CD8-positive, alpha-beta memory T cell (primary cell): Measurements from ENCODE around the gene STK32C. TPM values are rescaled to one million over a fixed set of nuclear protein-coding genes. Genes with fewer than 3 reads are reported as not detected.

ENCODE experiments used
- CTCF ChIA-PET: fragments of 350-600 bp; sonication (Branson Sonifier 250); formaldehyde crosslinking; loops from one replicate; lab custom pipeline; 2021; ENCODE audit warnings: antibody characterized with exemption; lab: Charles Lee
- POLR2A ChIA-PET: fragments of 350-600 bp; sonication (Branson Sonifier 250); formaldehyde crosslinking; loops from one replicate; lab custom pipeline; 2021; ENCODE audit warnings: antibody characterized with exemption; lab: Charles Lee
- DNase-seq, 5 donors: peaks; one replicate each; pipeline versions ENCODE4 v3.0.0 to v3.0.0-alpha.2; 2020 to 2022; ENCODE audit warnings: mixed read lengths in 1 of 5
- H3K27ac ChIP-seq: one replicate; pipeline ENCODE4 v1.7.0; 2013; ENCODE audit warnings: low read depth, mild to moderate bottlenecking, low read length, moderate library complexity
- H3K27me3 ChIP-seq: 2 replicates; pipeline ENCODE4 v1.7.0; 2013; ENCODE audit warnings: low read length, mild to moderate bottlenecking; ENCODE audit not compliant: insufficient read depth, poor library complexity, severe bottlenecking
- H3K36me3 ChIP-seq: 2 replicates; pipeline ENCODE4 v1.7.0; 2013; ENCODE audit warnings: mild to moderate bottlenecking, low read length, moderate library complexity; ENCODE audit not compliant: insufficient read depth
- H3K4me1 ChIP-seq: 2 replicates; pipeline ENCODE4 v1.7.0; 2013; ENCODE audit warnings: mild to moderate bottlenecking, low read length, moderate library complexity; ENCODE audit not compliant: insufficient read depth
- H3K4me3 ChIP-seq: 2 replicates; pipeline ENCODE4 v1.7.0; 2013; ENCODE audit warnings: mild to moderate bottlenecking, low read length
- H3K9me3 ChIP-seq: 2 replicates; pipeline ENCODE4 v1.7.0; 2013; ENCODE audit warnings: mild to moderate bottlenecking, low read length
- H3K27ac Mint-ChIP-seq, 8 donors: one replicate each; pipeline ENCODE4 v1.8.0; 2020 to 2021; ENCODE audit warnings: mixed read lengths in 8 of 8, mild to moderate bottlenecking in 6 of 8, inconsistent platforms in 3 of 8, moderate library complexity in 3 of 8
- H3K27me3 Mint-ChIP-seq, 2 donors: one replicate each; pipeline ENCODE4 v1.8.0; 2020 to 2021; ENCODE audit warnings: mixed read lengths in 2 of 2, mild to moderate bottlenecking in 1 of 2, moderate library complexity in 1 of 2
- H3K36me3 Mint-ChIP-seq, 3 donors: one replicate each; pipeline ENCODE4 v1.8.0; 2020 to 2021; ENCODE audit warnings: mixed read lengths in 3 of 3, inconsistent platforms in 1 of 3, mild to moderate bottlenecking in 1 of 3
- H3K4me1 Mint-ChIP-seq, 3 donors: one replicate each; pipeline ENCODE4 v1.8.0; 2020 to 2021; ENCODE audit warnings: mixed read lengths in 3 of 3, inconsistent platforms in 1 of 3, mild to moderate bottlenecking in 1 of 3
- H3K4me3 Mint-ChIP-seq, 7 donors: one replicate each; pipeline ENCODE4 v1.8.0; 2020 to 2021; ENCODE audit warnings: mixed read lengths in 7 of 7, mild to moderate bottlenecking in 6 of 7, moderate library complexity in 4 of 7, inconsistent platforms in 2 of 7
- H3K9me3 Mint-ChIP-seq, 5 donors: one replicate each; pipeline ENCODE4 v1.8.0; 2020 to 2022; ENCODE audit warnings: mixed read lengths in 5 of 5, mild to moderate bottlenecking in 3 of 5, moderate library complexity in 2 of 5, inconsistent platforms in 1 of 5
- polyA plus RNA-seq: library from polyadenylated mRNA; unstranded; fragments of 300-500 nt; fragmentation: Illumina TruSeq; gene quantifications from one replicate; pipeline ENCODE4 v1.2.3, GENCODE V29; 2021
- total RNA-seq, 2 experiments: library from RNA; stranded (reverse); gene quantifications; one replicate each; pipeline ENCODE4 v1.2.3, GENCODE V29; 2021

Gene STK32C
- total and polyA plus RNA-seq, 3 experiments from 2014 or later = 8.5 to 14.9 (median 14.0) TPM

DNA sequence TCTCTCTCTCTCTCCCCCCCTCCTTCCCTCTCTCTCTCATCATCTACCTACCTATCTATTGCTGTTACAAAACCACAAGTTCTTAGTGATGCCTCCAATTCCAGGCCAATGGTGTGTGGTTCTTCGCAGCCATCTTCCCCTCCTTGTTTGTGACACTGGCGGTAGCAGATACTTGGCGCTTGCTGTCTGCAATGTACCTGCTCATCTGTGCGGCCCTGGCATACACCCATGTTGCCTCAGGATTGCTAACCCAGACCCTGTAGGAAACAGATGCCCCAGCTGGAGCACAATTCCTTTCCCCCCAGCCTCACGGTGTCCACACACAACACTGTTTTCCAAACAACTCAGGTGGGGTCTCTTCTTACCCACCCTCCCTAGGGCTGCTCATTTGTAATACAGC, 134.6 kb downstream of the STK32C start:
- Mint-ChIP-seq H3K4me3 (no peak overlapping the region), H3K36me3 (no peaks in the 10 kb centered on the region), H3K9me3 (no peaks in the 10 kb centered on the region), H3K27me3 (peaks cover 14 to 27% of the 10 kb centered on the region in 2 donors), H3K4me1 (peaks cover 0 to 5% (median 2%) of the 10 kb centered on the region in 3 donors), H3K27ac (peak overlapping the region in 4 of 8 donors; percentile 47 to 84 (median 72))
- H3K27ac ChIP-seq = no peak overlapping the region
- DNase-seq = peak in 1 of 5 donors; percentile 3
- H3K27me3 ChIP-seq = no peaks in the 10 kb centered on the region
- H3K9me3 ChIP-seq = no peaks in the 10 kb centered on the region
- H3K4me3 ChIP-seq = no peak overlapping the region
- H3K36me3 ChIP-seq = no peaks in the 10 kb centered on the region
- POLR2A ChIA-PET = no interaction called here
- CTCF ChIA-PET = no interaction called here
- no peaks in the 10 kb centered on the region for H3K4me1 ChIP-seq

- Mint-ChIP-seq H3K9me3 (no peaks in the 10 kb centered on the region), H3K36me3 (no peaks in the 10 kb centered on the region), H3K4me3 (no peak overlapping the region), H3K27ac (peak overlapping the region in 1 of 8 donors; percentile 84), H3K4me1 (peaks cover 0 to 5% (median 2%) of the 10 kb centered on the region in 3 donors), H3K27me3 (peaks cover 9 to 19% of the 10 kb centered on the region in 2 donors)
- Histone ChIP-seq H3K36me3 (no peaks in the 10 kb centered on the region), H3K4me3 (no peak overlapping the region), H3K4me1 (no peaks in the 10 kb centered on the region), H3K27me3 (no peaks in the 10 kb centered on the region), H3K27ac (no peak overlapping the region), H3K9me3 (no peaks in the 10 kb centered on the region)
- peak in 1 of 5 donors; percentile 8 for DNase-seq
- POLR2A ChIA-PET = no interaction called here
- CTCF ChIA-PET = no interaction called here
These were observed 135.4 kb downstream of the STK32C start for GRCh38 chr10:132172091-132173066.

DNA sequence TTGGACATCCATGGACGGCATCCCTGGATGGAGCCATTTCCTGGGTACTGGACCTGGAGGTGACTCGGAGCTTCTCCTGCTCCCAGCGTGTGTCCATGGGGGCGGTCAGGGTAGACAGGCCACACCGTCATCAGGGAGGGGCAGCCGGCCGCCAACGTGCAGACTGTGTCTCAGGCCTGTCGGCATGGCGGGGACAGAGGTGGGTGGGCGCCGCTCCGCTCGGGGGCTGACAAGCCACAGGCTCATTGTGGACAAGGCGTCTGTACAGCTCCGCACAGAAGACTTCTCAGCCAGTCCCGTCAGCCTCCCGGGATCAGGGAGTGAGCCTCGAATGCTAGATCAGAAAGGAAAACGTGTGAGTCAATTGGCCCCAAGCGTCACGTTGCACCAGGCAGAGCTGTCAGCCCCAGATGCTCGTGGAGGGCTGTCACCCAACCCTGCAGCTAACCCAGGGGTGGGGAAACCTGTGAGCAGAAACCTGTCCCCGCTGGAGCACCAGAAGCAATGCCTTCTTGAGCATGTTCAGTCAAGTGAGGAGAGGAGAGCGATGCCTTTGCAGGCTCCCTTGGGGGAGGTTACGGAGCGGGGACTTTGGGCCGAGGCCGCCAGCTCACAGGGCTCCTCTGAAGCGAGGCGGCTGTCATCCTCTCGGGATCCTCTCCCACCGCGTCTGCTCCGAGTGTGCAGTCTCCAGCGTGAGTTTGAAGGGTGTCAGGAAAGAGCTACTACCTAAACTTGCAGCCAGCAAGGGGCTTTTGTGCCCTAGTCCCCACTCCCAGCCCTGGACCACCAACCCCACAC, 137.0 kb downstream of the STK32C start:
- Histone ChIP-seq H3K36me3 (no peaks in the 10 kb centered on the region), H3K4me1 (no peaks in the 10 kb centered on the region), H3K4me3 (no peak overlapping the region), H3K27ac (no peak overlapping the region), H3K9me3 (no peaks in the 10 kb centered on the region), H3K27me3 (no peaks in the 10 kb centered on the region)
- H3K27me3 Mint-ChIP-seq = peaks cover 3 to 14% of the 10 kb centered on the region in 2 donors
- H3K27ac Mint-ChIP-seq = peak overlapping the region in 1 of 8 donors; percentile 77
- no peak overlapping the region for H3K4me3 Mint-ChIP-seq
- peak in 1 of 5 donors; percentile 42 for DNase-seq
- CTCF ChIA-PET = no interaction called here
- H3K4me1 Mint-ChIP-seq = no peaks in the 10 kb centered on the region
- H3K9me3 Mint-ChIP-seq = no peaks in the 10 kb centered on the region
- H3K36me3 Mint-ChIP-seq = no peaks in the 10 kb centered on the region
- POLR2A ChIA-PET = no interaction called here

DNA sequence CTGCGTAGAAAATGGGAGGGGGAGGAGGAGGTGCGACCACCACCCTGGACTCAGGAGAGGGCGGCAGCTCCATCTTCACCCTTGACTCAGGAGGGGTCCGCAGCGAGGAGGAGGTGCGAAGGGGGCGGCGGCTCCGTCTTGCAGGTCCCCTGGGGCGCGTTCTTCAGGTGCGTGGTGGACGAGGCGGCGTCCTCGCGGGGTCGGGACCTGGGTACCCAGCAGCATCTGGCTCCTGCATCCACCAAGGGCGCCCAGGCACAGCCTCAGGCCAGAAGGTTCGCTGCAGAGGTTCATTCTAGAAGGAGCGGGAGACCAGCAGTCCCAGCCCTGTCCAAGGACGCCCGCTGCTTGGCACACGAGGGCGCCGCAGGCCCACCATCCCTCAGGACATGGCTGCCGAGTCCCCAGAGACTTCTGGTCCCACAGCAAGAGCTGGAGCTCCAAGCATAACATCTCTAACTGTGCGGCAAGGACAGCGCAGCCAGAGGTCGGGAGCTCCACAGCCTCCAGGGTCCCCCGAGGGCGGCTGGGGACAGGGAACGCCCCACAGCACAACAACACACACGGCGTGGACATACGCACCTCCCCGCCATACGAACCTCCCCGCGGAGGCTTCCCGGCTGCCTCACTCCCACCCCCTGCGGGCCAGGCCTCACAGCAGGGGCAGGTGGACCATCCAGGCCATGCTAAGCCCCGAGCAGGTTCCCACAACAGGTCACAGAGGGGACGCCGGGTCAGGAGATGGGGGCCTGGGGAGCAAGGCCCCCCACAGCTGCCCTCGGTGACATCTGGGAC, 137.8 kb downstream of the STK32C start:
- no peaks in the 10 kb centered on the region for H3K9me3 Mint-ChIP-seq
- Histone ChIP-seq H3K4me1 (no peaks in the 10 kb centered on the region), H3K4me3 (no peak overlapping the region), H3K27ac (no peak overlapping the region), H3K27me3 (no peaks in the 10 kb centered on the region), H3K9me3 (no peaks in the 10 kb centered on the region), H3K36me3 (no peaks in the 10 kb centered on the region)
- no peak overlapping the region for H3K4me3 Mint-ChIP-seq
- H3K36me3 Mint-ChIP-seq = no peaks in the 10 kb centered on the region
- H3K27me3 Mint-ChIP-seq = peaks cover 1 to 14% of the 10 kb centered on the region in 2 donors
- no peaks in the 10 kb centered on the region for H3K4me1 Mint-ChIP-seq
- no peak for DNase-seq
- ChIA-PET POLR2A (no interaction called here), CTCF (no interaction called here)
- no peak overlapping the region for H3K27ac Mint-ChIP-seq

GRCh38 chr10:132169031-132169765, 138.6 kb downstream of the STK32C start:
- H3K4me1 Mint-ChIP-seq = peaks cover 0 to 5% (median 3%) of the 10 kb centered on the region in 3 donors
- Histone ChIP-seq H3K27ac (no peak overlapping the region), H3K36me3 (no peaks in the 10 kb centered on the region), H3K27me3 (no peaks in the 10 kb centered on the region), H3K9me3 (no peaks in the 10 kb centered on the region), H3K4me3 (no peak overlapping the region), H3K4me1 (no peaks in the 10 kb centered on the region)
- H3K27me3 Mint-ChIP-seq = peaks cover 1 to 14% of the 10 kb centered on the region in 2 donors
- no peak overlapping the region for H3K27ac Mint-ChIP-seq
- CTCF ChIA-PET = no interaction called here
- no peaks in the 10 kb centered on the region for H3K36me3 Mint-ChIP-seq
- POLR2A ChIA-PET = no interaction called here
- no peaks in the 10 kb centered on the region for H3K9me3 Mint-ChIP-seq
- DNase-seq = no peak
- no peak overlapping the region for H3K4me3 Mint-ChIP-seq

DNA sequence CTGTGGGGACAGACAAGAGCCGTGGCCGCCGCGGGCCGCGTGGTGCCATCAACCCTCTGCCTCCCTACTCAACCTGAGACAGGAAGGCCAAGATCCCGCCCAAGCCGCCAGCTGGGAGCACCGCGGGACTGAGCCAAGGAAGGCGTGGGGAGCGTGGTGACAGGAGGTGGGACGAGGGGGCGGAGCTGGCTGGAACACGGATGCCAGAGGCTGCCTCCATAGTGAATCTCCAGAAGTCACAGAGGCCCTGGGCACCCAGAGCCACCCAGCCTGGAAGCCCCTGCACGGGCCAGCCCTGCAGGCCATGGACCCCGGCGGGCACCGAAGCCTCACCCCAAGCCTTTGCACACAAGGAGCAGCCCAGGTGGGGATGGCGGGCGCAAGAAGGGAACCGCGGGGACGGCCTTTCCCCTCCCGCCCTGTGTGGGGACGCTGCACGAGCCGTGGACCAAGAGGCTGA, 139.1 kb downstream of the STK32C start:
- Histone ChIP-seq H3K4me1 (no peaks in the 10 kb centered on the region), H3K27me3 (no peaks in the 10 kb centered on the region), H3K27ac (no peak overlapping the region), H3K36me3 (no peaks in the 10 kb centered on the region), H3K9me3 (no peaks in the 10 kb centered on the region), H3K4me3 (no peak overlapping the region)
- H3K4me1 Mint-ChIP-seq = peaks cover 0 to 5% (median 5%) of the 10 kb centered on the region in 3 donors
- CTCF ChIA-PET = no interaction called here
- H3K27me3 Mint-ChIP-seq = peaks cover 1 to 14% of the 10 kb centered on the region in 2 donors
- no peaks in the 10 kb centered on the region for H3K36me3 Mint-ChIP-seq
- H3K9me3 Mint-ChIP-seq = no peaks in the 10 kb centered on the region
- H3K27ac Mint-ChIP-seq = no peak overlapping the region
- DNase-seq = no peak
- H3K4me3 Mint-ChIP-seq = no peak overlapping the region
- POLR2A ChIA-PET = no interaction called here

- Mint-ChIP-seq H3K36me3 (no peaks in the 10 kb centered on the region), H3K9me3 (no peaks in the 10 kb centered on the region), H3K27ac (no peak overlapping the region), H3K4me1 (peaks cover 0 to 11% (median 5%) of the 10 kb centered on the region in 3 donors), H3K4me3 (no peak overlapping the region), H3K27me3 (peaks cover 1 to 14% of the 10 kb centered on the region in 2 donors)
- H3K9me3 ChIP-seq = no peaks in the 10 kb centered on the region
- H3K4me1 ChIP-seq = peaks cover 1% of the 10 kb centered on the region
- H3K36me3 ChIP-seq = no peaks in the 10 kb centered on the region
- CTCF ChIA-PET = no interaction called here
- no peaks in the 10 kb centered on the region for H3K27me3 ChIP-seq
- POLR2A ChIA-PET = no interaction called here
- no peak overlapping the region for H3K4me3 ChIP-seq
- H3K27ac ChIP-seq = no peak overlapping the region
- no peak for DNase-seq
These were observed 139.8 kb downstream of the STK32C start for GRCh38 chr10:132167976-132168375.
